T-helper 17 cell (primary cell): Measurements from ENCODE around the gene BIK. TPM values are rescaled to one million over a fixed set of nuclear protein-coding genes. Genes with fewer than 3 reads are reported as not detected.
A peak's percentile ranks its signal among the peaks of the same experiment; 100 is the strongest.

ENCODE experiments used
- ATAC-seq: fragments of 150-1000 bp; cut with Tn5 transposase; 2 replicates; pipeline ENCODE4 v1.10.0; 2021; ENCODE audit warnings: mild to moderate bottlenecking, moderate library complexity
- DNase-seq, 3 donors: peaks; one replicate each; pipeline versions ENCODE4 v3.0.0 to v3.0.0-alpha.2; 2020 to 2021
- H3K9me3 ChIP-seq: one replicate; pipeline ENCODE4 v1.7.0; 2013; ENCODE audit warnings: low read length, mild to moderate bottlenecking; ENCODE audit not compliant: control insufficient read depth, poor library complexity, severe bottlenecking
- H3K27ac Mint-ChIP-seq: one replicate; pipeline ENCODE4 v1.8.0; 2022; ENCODE audit warnings: mild to moderate bottlenecking, moderate library complexity, mixed read lengths
- H3K27me3 Mint-ChIP-seq: one replicate; pipeline ENCODE4 v1.8.0; 2022; ENCODE audit warnings: mixed read lengths
- H3K36me3 Mint-ChIP-seq: one replicate; pipeline ENCODE4 v1.8.0; 2022; ENCODE audit warnings: low read depth, mixed read lengths
- H3K4me1 Mint-ChIP-seq: one replicate; pipeline ENCODE4 v1.8.0; 2022; ENCODE audit warnings: mild to moderate bottlenecking, mixed read lengths
- H3K4me3 Mint-ChIP-seq: one replicate; pipeline ENCODE4 v1.8.0; 2022; ENCODE audit warnings: mild to moderate bottlenecking, moderate library complexity, mixed read lengths
- total RNA-seq, 4 donors: library from RNA in 2 of 4; stranded (reverse) in 2 of 4; gene quantifications; one replicate each; pipeline ENCODE4 v1.2.3 and lab custom pipeline; 2022 to 2026

The BIK gene
- total RNA-seq, 2 donors from 2014 or later = 2.3 to 3.8 TPM

- H3K9me3 ChIP-seq = no peaks in the 10 kb centered on the region
- Mint-ChIP-seq H3K27me3 (no peaks in the 10 kb centered on the region), H3K4me1 (peaks cover 15% of the 10 kb centered on the region), H3K36me3 (peaks cover 3% of the 10 kb centered on the region), H3K27ac (peak overlapping the region; percentile 60), H3K4me3 (peak overlapping the region; percentile 90)
- DNase-seq (no peak), ATAC-seq (peak; percentile 49)
Observed at GRCh38 chr22:43152003-43152356, 41.4 kb downstream of the BIK start.

GRCh38 chr22:43152357-43153071 lies 42.0 kb downstream of the BIK start:
- H3K4me3 Mint-ChIP-seq = peak overlapping the region; percentile 90
- peaks cover 3% of the 10 kb centered on the region for H3K36me3 Mint-ChIP-seq
- peak; percentile 41 to 54 (median 50) for DNase-seq
- H3K9me3 ChIP-seq = no peaks in the 10 kb centered on the region
- ATAC-seq = peak; percentile 89
- peak overlapping the region; percentile 60 for H3K27ac Mint-ChIP-seq
- H3K27me3 Mint-ChIP-seq = no peaks in the 10 kb centered on the region
- H3K4me1 Mint-ChIP-seq = peaks cover 15% of the 10 kb centered on the region

GRCh38 chr22:43153899-43154298 lies 43.3 kb downstream of the BIK start:
- no peaks in the 10 kb centered on the region for H3K9me3 ChIP-seq
- Mint-ChIP-seq H3K27ac (peak overlapping the region; percentile 43), H3K27me3 (no peaks in the 10 kb centered on the region), H3K4me1 (peaks cover 20% of the 10 kb centered on the region), H3K4me3 (no peak overlapping the region), H3K36me3 (peaks cover 3% of the 10 kb centered on the region)
- DNase-seq (no peak), ATAC-seq (no peak)

- H3K9me3 ChIP-seq = no peaks in the 10 kb centered on the region
- ATAC-seq (no peak), DNase-seq (no peak)
- Mint-ChIP-seq H3K27ac (peak overlapping the region; percentile 43), H3K4me3 (no peak overlapping the region), H3K36me3 (peaks cover 3% of the 10 kb centered on the region), H3K4me1 (peaks cover 20% of the 10 kb centered on the region), H3K27me3 (no peaks in the 10 kb centered on the region)
Observed at GRCh38 chr22:43154887-43155536, 44.5 kb downstream of the BIK start.

GRCh38 chr22:43155789-43156188 lies 45.2 kb downstream of the BIK start:
- no peaks in the 10 kb centered on the region for H3K9me3 ChIP-seq
- ATAC-seq (no peak), DNase-seq (no peak)
- Mint-ChIP-seq H3K27ac (no peak overlapping the region), H3K4me3 (no peak overlapping the region), H3K36me3 (peaks cover 3% of the 10 kb centered on the region), H3K4me1 (peaks cover 18% of the 10 kb centered on the region), H3K27me3 (no peaks in the 10 kb centered on the region)

GRCh38 chr22:43156413-43156812 lies 45.9 kb downstream of the BIK start:
- ATAC-seq (no peak), DNase-seq (no peak)
- H3K4me1 Mint-ChIP-seq = peaks cover 14% of the 10 kb centered on the region
- H3K27me3 Mint-ChIP-seq = no peaks in the 10 kb centered on the region
- no peak overlapping the region for H3K27ac Mint-ChIP-seq
- H3K9me3 ChIP-seq = no peaks in the 10 kb centered on the region
- no peaks in the 10 kb centered on the region for H3K36me3 Mint-ChIP-seq
- no peak overlapping the region for H3K4me3 Mint-ChIP-seq

GRCh38 chr22:43157874-43158546 lies 47.5 kb downstream of the BIK start:
- no peaks in the 10 kb centered on the region for H3K9me3 ChIP-seq
- peaks cover 9% of the 10 kb centered on the region for H3K4me1 Mint-ChIP-seq
- H3K36me3 Mint-ChIP-seq = no peaks in the 10 kb centered on the region
- no peak for ATAC-seq
- DNase-seq = no peak
- H3K27me3 Mint-ChIP-seq = no peaks in the 10 kb centered on the region
- peak overlapping the region; percentile 19 for H3K27ac Mint-ChIP-seq
- H3K4me3 Mint-ChIP-seq = no peak overlapping the region

- peak overlapping the region; percentile 19 for H3K27ac Mint-ChIP-seq
- no peak overlapping the region for H3K4me3 Mint-ChIP-seq
- no peak for ATAC-seq
Observed at GRCh38 chr22:43158778-43159483, 48.4 kb downstream of the BIK start.

GRCh38 chr22:43159484-43160178 lies 49.1 kb downstream of the BIK start:
- ATAC-seq (no peak), DNase-seq (no peak)
- Mint-ChIP-seq H3K27me3 (no peaks in the 10 kb centered on the region), H3K4me1 (peaks cover 16% of the 10 kb centered on the region), H3K36me3 (no peaks in the 10 kb centered on the region), H3K4me3 (no peak overlapping the region), H3K27ac (no peak overlapping the region)
- no peaks in the 10 kb centered on the region for H3K9me3 ChIP-seq

More at GRCh38 chr22:43158778-43159483, 48.4 kb downstream of the BIK start:
- no peak for DNase-seq
- no peaks in the 10 kb centered on the region for H3K36me3 Mint-ChIP-seq
- H3K27me3 Mint-ChIP-seq = no peaks in the 10 kb centered on the region
- no peaks in the 10 kb centered on the region for H3K9me3 ChIP-seq
- H3K4me1 Mint-ChIP-seq = peaks cover 11% of the 10 kb centered on the region

GRCh38 chr22:43160497-43161126 lies 50.1 kb downstream of the BIK start:
- no peak overlapping the region for H3K4me3 Mint-ChIP-seq
- H3K4me1 Mint-ChIP-seq = peaks cover 14% of the 10 kb centered on the region
- no peaks in the 10 kb centered on the region for H3K9me3 ChIP-seq
- no peak overlapping the region for H3K27ac Mint-ChIP-seq
- no peak for ATAC-seq
- no peak for DNase-seq
- no peaks in the 10 kb centered on the region for H3K36me3 Mint-ChIP-seq
- no peaks in the 10 kb centered on the region for H3K27me3 Mint-ChIP-seq

- H3K27me3 Mint-ChIP-seq = no peaks in the 10 kb centered on the region
Observed at GRCh38 chr22:43162412-43163150, 52.0 kb downstream of the BIK start.

GRCh38 chr22:43163241-43163795 lies 52.8 kb downstream of the BIK start:
- H3K27me3 Mint-ChIP-seq = no peaks in the 10 kb centered on the region
- H3K9me3 ChIP-seq = no peaks in the 10 kb centered on the region
- H3K27ac Mint-ChIP-seq = no peak overlapping the region
- DNase-seq (no peak), ATAC-seq (no peak)
- H3K36me3 Mint-ChIP-seq = no peaks in the 10 kb centered on the region
- H3K4me1 Mint-ChIP-seq = peaks cover 15% of the 10 kb centered on the region
- no peak overlapping the region for H3K4me3 Mint-ChIP-seq

More at GRCh38 chr22:43162412-43163150, 52.0 kb downstream of the BIK start:
- H3K36me3 Mint-ChIP-seq = no peaks in the 10 kb centered on the region
- no peak overlapping the region for H3K27ac Mint-ChIP-seq
- ATAC-seq (no peak), DNase-seq (no peak)
- H3K9me3 ChIP-seq = no peaks in the 10 kb centered on the region
- no peak overlapping the region for H3K4me3 Mint-ChIP-seq
- peaks cover 14% of the 10 kb centered on the region for H3K4me1 Mint-ChIP-seq
